Renal pelvis (tissue), 4 donors: ENCODE results near the gene KRT1. TPM values are rescaled to one million over a fixed set of nuclear protein-coding genes. Genes with fewer than 3 reads are reported as not detected.

Experiments
- DNase-seq: peaks from one replicate; pipeline ENCODE4 v3.0.0-alpha.2; 2013
- polyA plus RNA-seq, 3 donors: library from polyadenylated mRNA; unstranded; fragments of 120-200 nt; gene quantifications; one replicate each; pipeline ENCODE4 v1.2.1, GENCODE V29; 2013; ENCODE audit not compliant: insufficient read length in 3 of 3

Gene KRT1
- polyA plus RNA-seq, 3 donors: 0.12 to 0.24 (median 0.16) TPM

DNA sequence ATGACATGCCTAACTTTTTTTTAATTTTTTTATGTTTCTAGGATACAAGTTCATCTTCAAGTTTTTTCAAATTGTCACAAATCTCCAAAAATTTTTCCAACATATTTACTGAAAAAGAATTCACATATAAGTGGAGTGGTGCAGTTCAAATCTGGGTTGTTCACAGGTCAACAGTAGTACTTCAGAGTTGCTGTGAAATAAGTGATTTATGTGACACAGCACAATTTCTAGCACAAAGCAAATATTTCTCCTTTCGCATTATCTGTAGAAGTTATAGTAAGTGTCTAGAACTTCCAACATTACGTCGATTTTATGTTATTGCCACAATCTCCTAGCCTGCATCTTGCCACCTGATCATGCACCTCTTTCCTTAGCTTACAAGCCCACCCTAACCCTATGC, 18.5 kb downstream of the KRT1 start:
- no peak for DNase-seq

DNA sequence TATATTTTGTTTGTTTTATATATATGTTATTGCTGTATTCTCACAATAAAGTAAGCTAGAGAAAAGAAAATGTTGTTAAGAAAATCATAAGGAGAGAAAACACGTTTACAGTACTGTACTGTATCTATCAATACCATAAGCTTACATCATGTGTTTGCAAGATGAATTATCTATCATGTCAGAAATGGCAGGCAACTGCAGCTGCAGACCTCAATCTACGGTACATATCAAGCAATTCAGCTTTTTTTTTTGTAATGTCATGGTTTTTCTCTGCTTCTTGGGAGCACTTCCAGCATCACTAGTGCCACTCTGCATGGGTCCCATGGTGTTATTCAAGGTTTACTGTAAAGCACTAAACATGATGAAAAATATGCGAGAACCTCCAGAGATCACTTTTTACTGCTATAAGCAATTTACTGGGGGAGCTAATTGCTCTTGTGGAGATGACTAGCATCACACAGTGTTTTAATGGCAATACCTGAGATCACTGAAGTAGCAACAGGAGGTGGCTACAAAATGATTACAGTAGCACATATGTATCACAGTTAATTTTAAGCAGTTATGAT, 19.2 kb downstream of the KRT1 start:
- DNase-seq: no peak

DNA sequence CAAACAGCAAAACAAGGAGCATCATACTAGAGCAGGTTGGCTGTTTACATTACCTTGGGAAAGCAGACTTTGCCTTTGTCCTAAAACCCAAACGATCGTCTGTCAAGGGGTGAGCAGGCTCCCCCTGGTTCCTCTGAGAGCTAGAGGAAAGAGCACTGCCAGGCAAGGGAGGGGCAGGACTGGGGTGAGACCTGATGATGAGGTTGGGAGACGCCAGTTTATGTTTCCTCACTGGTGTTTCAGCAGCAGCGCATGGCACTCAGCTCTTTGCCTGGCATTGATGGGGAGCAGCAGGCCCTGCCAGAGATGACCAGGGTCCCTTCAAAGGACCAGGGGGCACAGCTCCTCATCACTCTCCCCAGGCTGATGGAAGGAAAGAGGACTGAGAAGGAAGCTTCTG, 20.3 kb downstream of the KRT1 start:
- no peak for DNase-seq

DNA sequence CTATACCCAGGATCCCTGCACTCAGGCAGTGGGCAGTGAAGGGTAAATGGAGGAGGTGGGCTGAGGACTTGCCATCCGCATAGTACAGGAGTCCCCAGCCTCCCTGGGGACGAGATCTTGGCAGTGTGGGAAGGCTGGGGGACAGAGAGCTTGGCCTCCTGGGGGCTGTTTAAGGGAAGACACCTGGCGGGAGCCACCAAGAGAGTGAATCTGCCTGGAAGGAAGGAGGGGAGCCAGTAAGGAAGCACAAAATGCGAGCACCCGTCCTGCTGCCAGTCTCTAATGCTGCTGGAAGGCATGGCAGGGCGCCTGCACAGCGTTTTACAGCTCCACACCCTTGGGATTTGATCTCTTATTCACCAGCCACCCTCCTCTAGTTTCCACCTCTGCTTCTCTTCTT, 20.8 kb downstream of the KRT1 start:
- no peak for DNase-seq

DNA sequence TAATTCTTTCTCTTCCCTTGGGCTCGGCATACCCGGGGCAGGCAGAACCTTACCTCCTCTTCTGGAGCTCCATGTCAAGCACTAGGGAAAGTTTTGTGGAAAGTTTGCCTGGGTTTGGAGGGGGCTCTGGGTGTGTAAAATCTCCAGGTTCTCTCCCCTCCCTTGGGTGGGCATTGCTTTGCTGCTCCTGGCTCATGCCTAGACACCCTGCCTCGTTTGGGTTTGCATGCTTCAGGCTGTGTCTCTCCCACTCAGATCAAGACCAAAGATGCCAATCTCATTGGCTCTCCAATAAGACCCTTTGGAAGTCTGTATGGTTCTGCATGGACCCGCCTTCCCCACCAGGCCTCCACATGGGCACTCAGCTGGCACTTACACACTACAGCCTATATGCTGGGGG, 22.0 kb downstream of the KRT1 start:
- no peak for DNase-seq

DNA sequence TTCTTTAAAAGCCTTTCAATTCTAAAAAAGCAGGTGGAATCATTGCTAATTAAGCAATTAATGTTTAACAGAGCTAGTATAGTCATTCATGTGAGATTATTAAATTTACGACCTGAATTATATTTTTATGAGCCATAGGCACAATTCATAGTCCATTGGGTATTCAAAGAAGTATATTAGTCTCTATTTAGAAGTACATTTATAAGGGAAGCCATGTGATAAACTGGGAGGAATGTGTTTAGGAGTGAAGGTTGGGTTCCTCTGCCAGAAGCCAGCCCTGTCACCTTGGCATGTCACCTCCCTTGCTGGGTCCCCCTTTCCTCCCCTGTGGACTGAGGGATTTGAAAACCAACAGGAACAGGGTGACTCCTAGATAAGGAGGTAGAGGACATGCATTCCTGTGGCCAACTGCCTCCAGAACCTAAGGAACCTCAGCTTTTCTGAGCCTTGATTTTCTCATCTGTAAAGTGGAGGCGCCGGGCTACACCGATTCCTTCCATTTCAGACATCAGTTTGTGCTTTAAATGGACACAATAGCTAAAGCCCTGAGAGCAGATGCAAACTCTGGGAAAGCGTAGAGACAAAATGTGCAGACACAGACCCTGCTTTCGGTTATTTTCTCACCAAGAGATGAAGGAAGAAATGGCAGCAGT, 22.8 kb downstream of the KRT1 start:
- no peak for DNase-seq

DNA sequence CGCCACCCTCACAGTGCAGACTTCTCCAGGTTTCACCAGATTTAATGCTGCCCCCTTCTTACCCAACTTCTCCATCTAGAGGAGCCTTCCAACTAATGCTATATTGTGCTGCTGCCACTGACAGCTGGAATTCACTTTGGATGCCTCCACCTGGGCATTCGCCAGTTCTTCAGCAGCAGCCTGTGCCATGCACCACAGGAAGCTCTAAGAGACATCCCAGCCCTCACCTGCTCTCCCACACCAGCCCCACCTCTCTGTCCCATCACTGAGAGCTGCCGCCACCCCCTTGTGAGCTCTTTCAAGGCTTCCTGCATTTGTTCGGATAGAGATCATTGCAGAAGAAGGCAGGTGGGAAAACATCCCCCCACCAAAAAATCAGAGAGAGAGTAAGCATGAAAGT, 23.6 kb downstream of the KRT1 start:
- no peak for DNase-seq

DNA sequence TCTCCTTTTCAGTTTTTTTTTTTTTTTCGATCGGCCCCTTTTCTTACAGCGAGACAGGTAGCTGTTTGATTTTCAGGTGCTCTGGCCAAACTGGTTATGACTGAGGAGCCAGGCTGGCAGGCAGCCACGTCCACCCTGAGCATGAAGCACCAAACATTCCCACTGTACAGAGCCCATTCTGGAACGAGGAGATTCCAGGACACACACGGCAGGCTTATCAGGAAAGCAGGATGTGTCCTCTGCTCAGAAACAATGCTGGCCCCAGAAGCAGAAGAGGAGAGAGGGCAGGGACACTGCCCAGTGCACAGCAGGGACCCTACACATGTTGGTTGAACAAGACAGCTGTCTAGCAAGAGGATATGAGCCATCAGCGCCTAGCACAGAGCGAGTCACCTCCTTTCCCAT, 24.5 kb downstream of the KRT1 start:
- DNase-seq: no peak

DNA sequence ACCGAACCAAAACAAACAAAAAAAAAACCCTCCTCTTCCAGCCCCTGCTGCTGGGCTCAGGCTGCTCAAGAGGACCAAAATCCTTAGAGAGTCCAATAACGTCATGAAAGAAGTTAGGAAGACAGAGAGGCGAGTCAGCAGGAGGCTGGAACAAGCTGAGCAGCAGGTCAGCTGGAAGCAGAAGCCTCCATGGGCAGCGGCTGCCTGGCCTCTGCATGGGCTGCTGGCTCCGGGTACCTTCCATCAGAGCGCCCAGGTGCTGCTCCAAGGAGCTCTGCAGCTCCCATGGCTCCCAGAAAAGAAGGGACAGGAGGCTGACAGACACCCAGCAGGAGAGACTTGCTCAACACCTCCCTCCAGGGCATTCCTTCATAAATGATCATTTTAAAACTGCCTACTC, 25.0 kb downstream of the KRT1 start:
- no peak for DNase-seq

DNA sequence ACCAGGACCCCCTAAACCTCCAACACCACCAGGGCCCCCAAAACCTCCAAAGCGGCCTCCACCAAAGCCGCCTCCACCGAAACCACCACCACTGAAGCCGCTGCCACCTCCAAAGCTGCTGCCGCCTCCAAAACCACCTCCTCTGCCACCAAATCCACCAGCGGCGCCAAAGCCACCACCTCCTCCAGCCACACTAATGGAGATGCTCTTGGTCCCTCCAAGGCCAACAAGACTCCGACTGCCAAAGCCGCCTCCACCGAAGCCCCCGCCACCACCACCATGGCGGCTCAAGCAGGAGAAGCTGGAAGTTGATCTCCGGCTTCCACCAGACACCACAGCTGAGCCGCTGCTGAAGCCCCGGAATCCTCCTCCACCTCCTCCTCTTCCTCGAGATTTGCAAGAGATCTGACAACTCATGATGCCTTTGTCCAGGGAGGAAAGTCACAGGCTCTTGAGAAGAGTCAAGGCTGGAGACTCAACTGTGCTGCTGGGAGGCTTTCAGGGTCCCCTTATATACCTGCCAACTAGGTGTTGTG, 28.4 kb downstream of the KRT1 start, which contains the start of gene KRT2:
KRT2 (minus strand) TSS at position 486 of the 536 bp plus-strand sequence; CDS start at position 417, 69 bp downstream.
- no peak for DNase-seq

DNA sequence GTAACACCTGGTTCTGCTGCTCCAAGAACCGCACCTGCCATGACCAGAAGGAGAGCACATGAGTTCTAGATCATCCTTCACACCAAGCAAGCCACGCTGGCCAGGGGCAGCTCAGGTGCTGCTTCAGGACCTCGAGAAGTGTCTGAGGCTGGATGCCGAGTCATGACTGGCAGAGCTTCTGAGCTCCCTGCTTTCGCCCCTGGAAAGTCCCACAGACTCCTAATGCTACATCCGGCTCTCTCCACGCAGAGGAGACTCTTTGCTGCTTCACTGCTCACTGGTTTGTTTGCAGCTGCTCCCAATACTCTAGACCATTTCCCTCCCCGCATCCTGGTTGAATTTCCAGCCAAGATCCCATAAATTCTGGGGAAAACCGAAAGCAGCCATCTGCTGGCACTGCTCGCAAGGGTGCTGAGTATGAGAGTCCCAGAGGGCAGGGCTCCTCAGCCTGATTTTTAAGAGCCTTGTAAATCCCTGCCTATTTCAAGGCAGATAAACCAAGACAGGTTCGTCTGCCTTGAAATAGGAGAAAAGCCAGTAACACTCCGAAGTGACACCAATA, 29.6 kb downstream of the KRT1 start:
- peak; percentile 23 for DNase-seq

DNA sequence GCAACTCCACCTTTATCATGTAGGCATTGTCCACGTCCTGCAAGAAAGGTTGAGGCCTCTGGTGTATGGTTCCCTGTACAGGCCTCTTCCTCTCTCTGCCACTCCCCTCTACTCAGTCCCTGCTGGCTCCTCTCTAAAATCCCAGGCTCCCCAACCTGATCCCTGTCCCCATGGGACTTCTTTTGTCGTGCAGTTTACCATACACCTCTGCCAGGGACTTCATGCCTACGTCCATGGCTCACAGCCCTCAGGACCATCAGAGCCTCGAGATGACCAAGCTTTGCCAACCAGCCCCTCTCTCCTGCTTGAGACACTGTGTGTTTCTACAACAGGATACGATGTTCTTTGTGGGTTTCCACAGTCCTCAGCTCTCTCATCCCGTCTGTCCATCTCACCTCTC, 31.1 kb downstream of the KRT1 start:
- no peak for DNase-seq

DNA sequence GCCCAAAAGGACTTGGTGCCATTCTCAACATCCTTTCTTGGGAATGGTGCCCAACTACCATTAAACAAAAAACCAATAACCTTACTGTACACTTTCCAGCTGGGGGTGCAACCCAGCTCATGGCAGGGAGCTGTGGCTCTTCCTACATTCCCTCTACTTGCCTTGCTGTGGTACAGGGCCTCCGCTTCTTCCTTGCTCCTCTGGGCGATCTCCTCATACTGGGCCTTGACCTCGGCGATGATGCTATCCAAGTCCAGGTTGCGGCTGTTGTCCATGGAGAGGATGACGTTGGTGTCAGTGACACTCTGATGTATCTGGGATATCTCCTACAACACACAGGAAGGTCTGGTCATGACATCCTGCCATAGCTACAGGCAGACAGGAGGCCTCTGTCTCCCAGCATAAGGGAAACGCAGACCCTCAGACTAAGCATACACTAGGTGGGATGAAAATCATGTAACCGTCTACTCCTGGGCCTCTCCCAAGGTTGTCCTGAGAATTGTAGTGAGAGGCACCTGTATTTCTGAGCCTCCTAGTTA, 32.1 kb downstream of the KRT1 start:
- no peak for DNase-seq

DNA sequence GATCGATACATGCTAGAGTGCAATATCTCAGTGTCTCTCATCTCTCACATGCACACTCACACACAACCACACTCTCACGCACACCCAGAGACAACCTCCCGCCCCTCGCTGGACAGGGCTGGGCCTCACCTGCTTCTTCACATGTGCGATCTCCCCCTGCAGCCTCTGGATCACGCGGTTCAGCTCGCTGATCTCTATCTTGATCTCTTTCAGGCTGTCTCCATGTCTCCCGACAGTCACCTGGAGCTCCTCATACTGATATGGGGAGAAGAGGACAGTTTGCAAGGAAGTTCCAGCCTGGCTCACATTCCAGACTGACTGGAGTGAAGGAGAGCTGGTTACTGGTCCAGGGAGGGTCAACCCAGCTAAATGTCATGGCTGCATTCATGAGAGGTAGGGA, 32.6 kb downstream of the KRT1 start:
- DNase-seq: no peak

DNA sequence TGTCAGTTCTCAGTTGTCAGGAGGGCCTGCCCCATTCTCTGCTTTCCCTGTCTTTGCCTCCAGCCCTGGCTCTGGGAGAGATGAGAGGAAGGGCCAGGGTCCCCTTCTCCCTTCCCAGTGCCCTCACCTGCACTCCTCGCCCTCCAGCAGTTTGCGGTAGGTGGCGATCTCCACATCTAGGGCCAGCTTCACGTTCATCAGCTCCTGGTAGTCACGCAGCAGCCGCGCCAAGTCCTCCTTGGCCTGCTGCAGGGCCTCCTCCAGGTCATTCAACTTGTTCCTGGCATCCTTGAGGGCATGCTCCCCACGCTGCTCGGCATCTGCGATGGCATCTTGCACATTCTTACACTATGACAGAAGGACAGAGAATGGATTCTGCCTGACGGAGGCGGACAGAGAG, 33.6 kb downstream of the KRT1 start:
- DNase-seq: no peak

DNA sequence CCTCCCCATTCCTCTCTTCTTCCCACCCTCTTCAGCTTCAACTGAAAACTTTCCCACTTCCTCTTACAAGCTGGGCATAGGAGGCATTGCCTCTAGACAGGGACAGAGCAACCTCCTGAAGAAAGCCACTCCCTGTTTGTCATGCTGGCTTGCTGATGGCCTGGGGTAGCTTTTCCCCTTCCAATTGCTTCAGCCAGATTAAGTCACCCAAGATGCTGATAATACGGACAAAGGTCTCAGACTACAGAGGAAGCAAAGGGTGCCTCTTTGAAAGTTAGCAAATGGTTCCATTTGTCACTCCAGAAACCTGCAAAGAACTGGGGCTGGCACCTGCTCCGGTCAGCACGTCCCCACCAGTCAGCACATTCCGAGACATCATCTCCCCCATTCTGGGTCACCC, 34.2 kb downstream of the KRT1 start:
- DNase-seq: no peak

DNA sequence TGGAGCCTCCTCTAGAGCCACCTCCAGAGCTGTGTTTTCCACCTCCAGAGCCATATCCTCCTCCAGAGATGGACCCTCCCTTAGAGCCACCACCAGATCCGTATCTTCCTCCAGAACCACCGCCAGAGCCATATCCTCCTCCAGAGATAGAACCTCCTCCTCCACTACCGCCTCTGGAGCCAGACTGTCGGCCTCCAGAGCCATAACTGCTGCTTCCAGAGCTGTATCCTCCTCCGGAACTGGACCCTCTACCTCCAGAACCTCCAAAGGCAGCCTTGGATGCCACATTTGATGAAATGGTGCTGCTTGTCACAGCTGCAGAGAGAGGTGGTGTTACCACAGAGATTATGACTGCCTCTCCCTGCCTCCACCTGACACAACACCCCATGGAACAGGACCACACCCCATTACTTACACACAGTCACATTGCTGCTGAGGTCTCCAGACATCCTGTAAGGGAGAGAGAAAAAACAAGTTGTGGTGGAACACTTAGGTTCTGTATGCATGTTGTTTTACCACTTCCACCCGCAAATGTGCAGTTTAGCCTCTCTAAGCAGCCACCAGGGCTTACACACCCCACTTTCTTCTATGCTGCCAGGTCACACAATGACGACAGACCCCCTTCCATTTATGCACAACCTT, 35.0 kb downstream of the KRT1 start:
- DNase-seq: no peak

DNA sequence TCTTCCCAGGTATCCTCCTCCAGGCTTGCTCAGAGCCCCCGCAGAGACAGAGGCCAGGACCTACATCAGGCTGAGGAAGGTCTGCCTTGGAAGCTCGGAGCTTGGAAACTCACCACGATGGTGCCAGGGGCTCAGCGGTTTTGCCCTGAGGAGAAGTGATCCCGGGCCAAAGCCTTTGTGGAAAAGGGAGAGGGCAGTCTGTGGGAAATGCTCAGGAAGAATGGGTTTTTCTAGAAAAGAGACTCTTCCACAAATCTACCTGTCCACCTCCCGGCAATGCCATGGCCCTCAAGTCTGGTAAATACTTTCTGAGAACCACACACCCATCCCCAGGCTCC, 36.2 kb downstream of the KRT1 start:
- DNase-seq: no peak

DNA sequence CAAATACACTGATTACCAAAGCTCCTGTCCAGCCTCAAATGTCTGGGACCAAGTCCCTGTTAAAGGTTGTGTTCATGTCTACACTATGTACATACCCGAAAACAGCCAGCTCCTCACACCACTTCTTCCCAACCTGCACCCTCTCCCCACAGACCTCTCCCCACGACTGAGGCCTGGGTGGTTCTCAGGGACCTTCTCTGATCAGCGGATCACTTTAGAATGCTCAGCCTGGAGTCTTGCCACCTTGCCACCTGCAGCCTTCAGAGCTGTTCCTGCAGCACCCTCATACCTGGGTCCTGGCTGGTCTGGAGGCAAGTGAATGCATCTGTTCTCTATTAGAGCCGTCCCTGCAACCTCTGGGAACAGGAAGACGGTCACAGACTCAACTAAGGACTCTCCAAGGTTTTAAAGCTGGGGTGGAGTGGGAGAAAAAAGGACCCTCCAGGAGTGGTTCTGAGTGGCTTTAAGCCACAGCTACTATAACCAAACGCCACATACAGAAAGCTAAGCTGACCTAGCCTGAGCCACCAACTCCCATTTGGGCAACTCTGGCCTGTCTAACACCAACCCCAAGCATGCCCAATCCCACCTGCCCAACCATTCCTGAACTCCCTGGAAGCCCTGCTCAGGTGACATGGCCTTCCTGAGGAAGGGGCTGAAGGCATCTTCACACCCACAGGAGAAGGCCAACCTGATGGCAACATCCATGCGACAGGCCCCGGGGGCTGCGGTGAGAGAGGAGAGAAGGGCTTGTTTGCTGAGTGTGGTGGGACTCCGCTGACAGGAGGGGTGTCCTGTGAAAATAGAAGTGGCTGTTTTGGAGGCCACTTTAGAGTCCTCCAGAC, 36.8 kb downstream of the KRT1 start:
- no peak for DNase-seq

DNA sequence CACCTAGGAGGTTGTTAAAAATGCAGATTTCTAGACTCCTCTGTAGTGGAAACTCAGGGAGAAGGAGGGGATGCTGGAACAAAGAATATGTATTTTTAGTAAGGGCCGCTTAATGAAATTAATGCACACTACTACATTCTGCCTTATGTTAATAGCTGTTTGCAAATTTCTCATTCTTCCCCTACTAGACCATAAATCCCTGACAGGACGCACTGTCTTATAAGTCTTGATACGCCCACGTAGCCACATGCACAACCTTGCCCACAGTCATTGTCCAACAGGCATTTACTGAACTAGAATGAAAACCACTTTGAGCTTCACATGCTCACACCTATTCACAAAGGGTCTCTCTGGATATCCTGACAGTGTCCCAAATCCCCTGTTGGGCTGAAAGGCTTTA, 38.7 kb downstream of the KRT1 start:
- no peak for DNase-seq

DNA sequence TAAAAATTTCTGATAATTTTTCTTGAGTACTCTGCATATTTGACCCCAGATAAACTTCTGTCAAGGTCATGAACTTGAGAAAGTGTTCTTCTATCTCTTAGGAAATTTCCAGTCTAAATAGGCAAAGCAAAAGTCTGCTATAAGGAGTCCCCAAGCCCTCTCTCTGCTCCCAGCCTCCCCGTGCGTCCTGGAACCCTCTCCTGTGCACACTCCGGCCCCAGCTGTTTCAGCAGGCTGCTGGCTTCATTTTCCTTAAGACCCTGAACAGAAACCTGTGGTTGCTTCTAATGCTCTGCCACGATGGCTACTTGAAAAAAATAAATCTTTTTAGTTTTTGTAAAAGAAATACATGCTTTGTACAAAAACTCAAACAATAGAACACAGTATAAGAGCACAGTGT, 42.9 kb downstream of the KRT1 start:
- no peak for DNase-seq
